NCI-H1694 (cell line): ENCODE measurements around the gene CLPX.
"Not testable (repeated sequence)": the region's sequence is repeated elsewhere in the genome, so short reads cannot be mapped to it uniquely, and the experiment has no call there.

Source experiments
- DNase-seq: peaks from one replicate; lab custom pipeline; 2025; lab: John Stamatoyannopoulos, UW

Gene CLPX

GRCh38 chr15:65184868-65185717, at the start of gene CLPX:
Gene CLPX (minus strand): TSS chr15:65185342. CDS start chr15:65185153, 189 bp downstream.
- DNase-seq = peak; percentile 88

- no peak for DNase-seq
Observed at GRCh38 chr15:65233696-65234095, 48.6 kb upstream of the CLPX start.

- DNase-seq = no peak
Observed at GRCh38 chr15:65232520-65232919, 47.4 kb upstream of the CLPX start.

- no peak for DNase-seq
Observed at GRCh38 chr15:65231306-65231705, 46.2 kb upstream of the CLPX start.

GRCh38 chr15:65226901-65227300, 41.8 kb upstream of the CLPX start:
- DNase-seq = not testable (repeated sequence)

- DNase-seq = no peak
Observed at GRCh38 chr15:65226221-65226620, 41.1 kb upstream of the CLPX start.

- no peak for DNase-seq
Observed at GRCh38 chr15:65223996-65224395, 38.9 kb upstream of the CLPX start.

- no peak for DNase-seq
Observed at GRCh38 chr15:65222891-65223290, 37.7 kb upstream of the CLPX start.

GRCh38 chr15:65221697-65222096, 36.6 kb upstream of the CLPX start:
- DNase-seq = no peak

- DNase-seq = no peak
Observed at GRCh38 chr15:65219137-65219536, 34.0 kb upstream of the CLPX start.

- DNase-seq = no peak
Observed at GRCh38 chr15:65217526-65218482, 32.7 kb upstream of the CLPX start.

- no peak for DNase-seq
Observed at GRCh38 chr15:65215496-65215895, 30.4 kb upstream of the CLPX start.

GRCh38 chr15:65214010-65214409, 28.9 kb upstream of the CLPX start:
- no peak for DNase-seq

- DNase-seq = no peak
Observed at GRCh38 chr15:65213241-65213640, 28.1 kb upstream of the CLPX start.

- no peak for DNase-seq
Observed at GRCh38 chr15:65212097-65212496, 27.0 kb upstream of the CLPX start.

GRCh38 chr15:65211482-65211982, 26.4 kb upstream of the CLPX start:
- DNase-seq = no peak

- no peak for DNase-seq
Observed at GRCh38 chr15:65210770-65211481, 25.8 kb upstream of the CLPX start, which contains the start of gene CILP. Gene CILP (minus strand): TSS chr15:65211473. CDS start chr15:65209755, 1,718 bp downstream.

- no peak for DNase-seq
Observed at GRCh38 chr15:65209701-65210643, 24.8 kb upstream of the CLPX start.

- DNase-seq = peak; percentile 22
Observed at GRCh38 chr15:65208647-65209046, 23.5 kb upstream of the CLPX start.

- DNase-seq = no peak
Observed at GRCh38 chr15:65207280-65207840, 22.2 kb upstream of the CLPX start.
